Uterus (tissue), 2 donors: ENCODE data around the gene CABCOCO1.

Source experiments
- CTCF ChIP-seq, 4 experiments: fragments of 200-600 bp in 2 of 4; fragments of 450-650 bp in 2 of 4; sonication (generic) in 2 of 4; IDR thresholded peaks; one replicate each; pipeline ENCODE4 v1.5.1; 2016 to 2019; ENCODE audit warnings: antibody characterized with exemption in 4 of 4, mild to moderate bottlenecking in 2 of 4, moderate library complexity in 1 of 4
- POLR2A ChIP-seq, 2 donors: fragments of 450-650 bp; IDR thresholded peaks; one replicate each; pipeline ENCODE4 v1.6.1; 2016; ENCODE audit warnings: antibody characterized with exemption in 2 of 2, mild to moderate bottlenecking in 1 of 2, moderate library complexity in 1 of 2

GRCh38 chr10:61640856-61641255 is 21.9 kb upstream of the CABCOCO1 start:
- TF ChIP-seq POLR2A (IDR thresholded peaks at IDR 0.05): no peak
- no peak for TF ChIP-seq CTCF (IDR thresholded peaks at IDR 0.05)
